Measurements from ENCODE around the gene SEMA4D.

The SEMA4D gene

GRCh38 chr9:89541798-89542197, 43.9 kb upstream of the SEMA4D start:
- no peak for DNase-seq (ENCODE audit: extremely low spot score)
- ChIA-PET CTCF (interaction anchor here (0.7 to 2.9 kb wide), 6 partner anchors 10 to 112 kb away, joined by 3 to 21 read pairs (median 4); no protein-coding TSS in a partner anchor), POLR2A (no interaction called here)
- TF ChIP-seq CTCF (IDR thresholded peaks at IDR 0.05; ENCODE audit: control extremely low read depth, extremely low read depth, low read depth, missing control alignments), result no peak

DNA sequence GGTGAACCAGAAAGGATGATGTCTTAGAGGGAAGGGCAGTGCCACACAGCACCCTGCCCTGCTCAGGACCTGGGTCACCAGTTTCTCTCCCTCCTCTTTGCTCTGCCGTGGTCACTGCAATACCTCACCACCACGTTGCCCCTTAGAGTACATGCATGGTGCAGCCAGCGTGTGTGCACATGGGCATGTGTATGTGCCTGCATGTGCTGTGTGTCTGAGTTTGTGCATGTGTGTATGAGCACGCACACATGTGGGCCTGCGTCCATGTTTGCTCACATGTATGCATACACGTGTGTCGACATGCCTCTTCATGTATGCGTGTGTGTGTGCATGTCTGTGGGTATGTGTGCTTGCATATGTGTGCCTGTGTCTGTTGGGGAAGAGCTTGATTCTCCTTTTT, 41.5 kb upstream of the SEMA4D start:
- no peak for DNase-seq (ENCODE audit: extremely low spot score)
- ChIA-PET POLR2A (no interaction called here), CTCF (interaction anchor here (0.6 to 6.2 kb wide), 6 partner anchors 9 to 111 kb away, joined by 3 to 44 read pairs (median 4); no protein-coding TSS in a partner anchor)
- no peak for TF ChIP-seq CTCF (IDR thresholded peaks at IDR 0.05; ENCODE audit: control extremely low read depth, extremely low read depth, low read depth, missing control alignments)

GRCh38 chr9:89538871-89539270, 41.0 kb upstream of the SEMA4D start:
- ChIA-PET POLR2A (no interaction called here), CTCF (interaction anchor here (1.3 to 6.2 kb wide), 3 partner anchors 10 to 110 kb away, joined by 4 to 44 read pairs (median 5); no protein-coding TSS in a partner anchor)
- no peak for TF ChIP-seq CTCF (IDR thresholded peaks at IDR 0.05; ENCODE audit: control extremely low read depth, extremely low read depth, low read depth, missing control alignments)
- DNase-seq (ENCODE audit: extremely low spot score), result no peak

- TF ChIP-seq CTCF (IDR thresholded peaks at IDR 0.05; ENCODE audit: control extremely low read depth, extremely low read depth, low read depth, missing control alignments), result no peak
- no peak for DNase-seq (ENCODE audit: extremely low spot score)
- CTCF ChIA-PET, result interaction anchor here (0.8 to 6.2 kb wide), 4 partner anchors 11 to 15 kb away, joined by 3 to 44 read pairs (median 4); no protein-coding TSS in a partner anchor
- POLR2A ChIA-PET, result no interaction called here
Measured at GRCh38 chr9:89537166-89537565, 39.3 kb upstream of the SEMA4D start.

GRCh38 chr9:89536600-89536999, 38.7 kb upstream of the SEMA4D start:
- CTCF ChIA-PET, result interaction anchor here (0.8 to 6.2 kb wide), 3 partner anchors 12 to 14 kb away, joined by 4 to 44 read pairs (median 4); no protein-coding TSS in a partner anchor
- peak; percentile 44 for TF ChIP-seq CTCF (IDR thresholded peaks at IDR 0.05; ENCODE audit: control extremely low read depth, extremely low read depth, low read depth, missing control alignments)
- peak; percentile 60 for DNase-seq (ENCODE audit: extremely low spot score)
- POLR2A ChIA-PET, result no interaction called here

GRCh38 chr9:89536145-89536574, 38.2 kb upstream of the SEMA4D start:
- DNase-seq (ENCODE audit: extremely low spot score), result peak; percentile 53
- ChIA-PET CTCF (interaction anchor here (1.7 to 6.2 kb wide), 2 partner anchors 12 to 13 kb away, joined by 4 to 44 read pairs; no protein-coding TSS in a partner anchor), POLR2A (no interaction called here)
- TF ChIP-seq CTCF (IDR thresholded peaks at IDR 0.05; ENCODE audit: control extremely low read depth, extremely low read depth, low read depth, missing control alignments), result no peak
